Stimulated activated CD4-positive, alpha-beta T cell treated with anti-CD3 and anti-CD28 coated beads, Interleukin-1b, Interleukin-23, amount 100 ng/mL, for 1 hour (primary cell): ENCODE results near the gene GPR108.

Source experiments
- DNase-seq, 2 donors: peaks; one replicate each; pipeline ENCODE4 v3.0.0-alpha.2; 2020; ENCODE audit warnings: low read depth in 2 of 2

Gene GPR108

GRCh38 chr19:6707011-6707657 lies 30.2 kb downstream of the GPR108 start:
- DNase-seq, result no peak

- DNase-seq, result no peak
Measured at GRCh38 chr19:6706633-6706958, 30.8 kb downstream of the GPR108 start.

- DNase-seq, result no peak
Measured at GRCh38 chr19:6705931-6706632, 31.3 kb downstream of the GPR108 start.

- DNase-seq, result no peak
Measured at GRCh38 chr19:6700586-6701316, 36.6 kb downstream of the GPR108 start.

GRCh38 chr19:6699935-6700334 lies 37.4 kb downstream of the GPR108 start:
- no peak for DNase-seq

- DNase-seq, result no peak
Measured at GRCh38 chr19:6697291-6697690, 40.1 kb downstream of the GPR108 start.

GRCh38 chr19:6696239-6696820 lies 41.0 kb downstream of the GPR108 start:
- no peak for DNase-seq

- no peak for DNase-seq
Measured at GRCh38 chr19:6694147-6694815, 43.1 kb downstream of the GPR108 start.

GRCh38 chr19:6693681-6694080 lies 43.7 kb downstream of the GPR108 start:
- DNase-seq, result no peak

GRCh38 chr19:6693056-6693471 lies 44.3 kb downstream of the GPR108 start:
- DNase-seq, result no peak

GRCh38 chr19:6692027-6692426 lies 45.4 kb downstream of the GPR108 start:
- no peak for DNase-seq

- no peak for DNase-seq
Measured at GRCh38 chr19:6691342-6691741, 46.0 kb downstream of the GPR108 start.

GRCh38 chr19:6690160-6690885 lies 47.1 kb downstream of the GPR108 start:
- DNase-seq, result no peak

- no peak for DNase-seq
Measured at GRCh38 chr19:6687114-6687513, 50.3 kb downstream of the GPR108 start.

- no peak for DNase-seq
Measured at GRCh38 chr19:6686628-6686975, 50.8 kb downstream of the GPR108 start.

GRCh38 chr19:6685962-6686627 lies 51.3 kb downstream of the GPR108 start:
- DNase-seq, result no peak

GRCh38 chr19:6685482-6685881 lies 51.9 kb downstream of the GPR108 start:
- DNase-seq, result no peak

GRCh38 chr19:6683971-6684370 lies 53.4 kb downstream of the GPR108 start:
- DNase-seq, result no peak

- no peak for DNase-seq
Measured at GRCh38 chr19:6682607-6683128, 54.7 kb downstream of the GPR108 start.

- DNase-seq, result no peak
Measured at GRCh38 chr19:6680141-6680540, 57.2 kb downstream of the GPR108 start.
